Effector CD4-positive, alpha-beta T cell (primary cell): ENCODE results near the gene SV2C.

ENCODE experiments used
- DNase-seq: peaks from one replicate; pipeline ENCODE4 v3.0.0-alpha.2; 2020

SV2C gene

DNA sequence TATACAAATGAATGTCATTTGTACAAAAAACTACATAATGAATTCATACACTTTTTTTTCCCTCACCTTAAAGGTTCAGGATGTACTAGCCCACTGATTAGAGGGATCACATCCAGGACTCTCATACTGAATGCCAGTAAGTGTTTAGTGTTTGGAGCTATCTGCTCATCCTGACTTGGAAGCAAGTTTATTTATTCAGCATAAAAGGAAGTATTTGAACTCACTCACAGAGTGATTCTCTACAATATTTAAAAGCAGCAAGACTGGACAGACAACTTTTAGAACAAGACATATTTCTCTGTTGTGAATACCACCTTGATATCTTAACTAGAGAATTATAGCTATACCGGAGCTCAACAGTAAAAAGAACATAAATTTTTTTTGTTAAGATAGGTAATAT is 305.1 kb downstream of the SV2C start:
- no peak for DNase-seq

- no peak for DNase-seq
These were observed 305.8 kb downstream of the SV2C start for GRCh38 chr5:76388791-76389512.

- DNase-seq, result no peak
These were observed 306.5 kb downstream of the SV2C start for GRCh38 chr5:76389513-76390154.

DNA sequence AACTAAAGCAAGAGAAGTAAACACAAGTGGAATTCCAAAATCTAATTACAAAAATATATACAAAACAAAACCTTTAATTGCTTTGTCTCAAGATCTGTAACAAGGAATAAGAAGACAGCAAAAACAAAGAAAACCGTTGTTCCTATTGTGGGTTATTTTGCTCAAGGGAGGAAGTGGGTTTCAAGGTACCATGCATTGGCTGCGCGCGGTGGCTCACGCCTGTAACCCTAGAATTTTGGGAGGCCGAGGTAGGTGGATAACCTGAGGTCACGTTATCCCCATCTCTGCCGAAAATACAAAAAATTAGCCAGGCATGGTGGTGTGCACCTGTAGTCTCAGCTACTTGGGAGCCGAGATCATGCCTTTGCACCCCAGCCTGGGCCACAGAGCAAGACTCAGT is 307.8 kb downstream of the SV2C start:
- DNase-seq, result no peak

GRCh38 chr5:76393035-76393680 is 310.0 kb downstream of the SV2C start:
- DNase-seq, result no peak

- DNase-seq, result no peak
These were observed 314.0 kb downstream of the SV2C start for GRCh38 chr5:76397200-76397599.

DNA sequence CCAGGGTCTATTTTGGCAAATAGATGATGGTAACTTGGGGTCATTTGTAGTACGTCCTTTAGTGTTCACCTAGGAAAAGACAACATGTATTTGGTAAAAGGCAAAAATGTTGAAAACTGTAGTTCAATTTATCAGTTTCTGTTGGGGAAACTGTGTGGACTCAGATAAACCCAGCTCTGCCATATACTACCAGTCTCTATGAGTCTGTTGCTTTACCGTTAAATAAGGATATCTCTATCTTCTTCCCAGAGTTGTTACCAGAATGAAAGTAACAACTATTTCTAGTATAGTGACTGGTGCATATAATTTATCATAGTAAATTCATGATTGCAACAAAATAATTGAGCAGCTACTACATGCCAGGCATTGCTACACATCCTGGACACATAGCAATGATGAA is 316.1 kb downstream of the SV2C start:
- DNase-seq, result no peak

- no peak for DNase-seq
These were observed 317.3 kb downstream of the SV2C start for GRCh38 chr5:76400466-76400865.

- peak; percentile 11 for DNase-seq
These were observed 318.6 kb downstream of the SV2C start for GRCh38 chr5:76401801-76402250.

GRCh38 chr5:76402251-76402885 is 319.2 kb downstream of the SV2C start:
- peak; percentile 76 for DNase-seq

DNA sequence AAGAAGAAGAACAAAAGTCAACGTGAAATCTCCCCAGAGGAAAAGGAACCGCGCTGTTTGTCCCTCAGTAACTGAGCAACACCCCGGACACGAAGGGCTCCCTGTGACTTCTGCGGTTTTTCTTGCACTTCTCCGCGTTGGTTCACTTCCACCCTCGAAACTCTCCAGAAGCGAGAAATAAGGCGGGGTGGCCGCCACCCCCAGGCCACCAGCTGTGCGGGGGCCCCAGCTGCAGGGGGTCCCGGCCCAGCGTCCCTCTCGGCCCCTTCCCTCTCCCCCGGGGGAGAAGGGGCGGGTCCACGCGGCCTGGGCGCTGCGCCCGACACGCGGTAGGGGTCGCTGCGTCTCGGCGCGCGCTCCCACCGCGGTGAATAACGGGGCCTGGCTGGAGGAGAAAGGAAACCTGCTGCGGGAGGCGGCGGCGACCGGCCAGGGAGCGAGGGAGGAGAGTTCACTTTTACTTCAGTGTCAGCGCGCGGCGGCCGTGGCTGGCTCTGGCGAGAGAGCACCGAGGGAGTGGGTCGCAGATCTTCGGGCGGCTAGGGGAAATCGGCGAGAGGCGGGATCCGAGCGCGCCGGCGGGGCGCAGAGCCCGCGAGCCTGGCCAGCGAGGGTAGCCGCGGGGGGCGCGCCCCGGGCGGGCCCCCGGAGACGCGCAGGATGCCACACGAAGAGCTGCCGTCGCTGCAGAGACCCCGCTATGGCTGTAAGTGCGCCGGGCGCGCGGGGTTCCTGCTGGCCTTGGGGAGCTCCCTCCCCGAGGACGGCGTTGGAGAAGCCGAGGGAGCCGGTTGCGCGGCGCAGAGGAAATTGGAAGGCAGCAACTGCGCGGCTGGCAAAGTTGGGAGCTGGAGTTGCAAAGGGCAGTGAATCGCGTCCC is 319.9 kb downstream of the SV2C start, which contains the start of gene IQGAP2:
Gene IQGAP2 (plus strand): TSS at position 400 of the 880 bp plus-strand sequence. CDS start 261 bp downstream, at position 661.
- DNase-seq, result peak; percentile 75
